Stomach smooth muscle (tissue), 2 donors: ENCODE results near the gene TNFRSF1B.

Source experiments
- H3K27ac ChIP-seq: one replicate; pipeline ENCODE4 v1.7.0; 2013; ENCODE audit warnings: mild to moderate bottlenecking, low read length, inconsistent platforms
- H3K27me3 ChIP-seq, 2 donors: one replicate each; pipeline ENCODE4 v1.7.0; 2013; ENCODE audit warnings: low read length in 2 of 2; ENCODE audit not compliant: insufficient read depth in 2 of 2, control insufficient read depth in 1 of 2
- H3K36me3 ChIP-seq, 2 donors: one replicate each; pipeline ENCODE4 v1.7.0; 2013; ENCODE audit warnings: low read length in 2 of 2; ENCODE audit not compliant: control insufficient read depth in 2 of 2, insufficient read depth in 2 of 2
- H3K4me1 ChIP-seq: one replicate; pipeline ENCODE4 v1.7.0; 2013; ENCODE audit warnings: low read length; ENCODE audit not compliant: control insufficient read depth, insufficient read depth
- H3K4me3 ChIP-seq, 2 donors: one replicate each; pipeline ENCODE4 v1.7.0; 2013; ENCODE audit warnings: low read length in 2 of 2
- H3K9ac ChIP-seq, 2 donors: one replicate each; pipeline ENCODE4 v1.7.0; 2013; ENCODE audit warnings: low read length in 2 of 2, mild to moderate bottlenecking in 1 of 2
- H3K9me3 ChIP-seq, 2 donors: one replicate each; pipeline ENCODE4 v1.7.0; 2013; ENCODE audit warnings: low read length in 2 of 2; ENCODE audit not compliant: control insufficient read depth in 2 of 2
- donor health status: healthy.
- donor health status: Pancreatic carcinoma.

Gene TNFRSF1B

DNA sequence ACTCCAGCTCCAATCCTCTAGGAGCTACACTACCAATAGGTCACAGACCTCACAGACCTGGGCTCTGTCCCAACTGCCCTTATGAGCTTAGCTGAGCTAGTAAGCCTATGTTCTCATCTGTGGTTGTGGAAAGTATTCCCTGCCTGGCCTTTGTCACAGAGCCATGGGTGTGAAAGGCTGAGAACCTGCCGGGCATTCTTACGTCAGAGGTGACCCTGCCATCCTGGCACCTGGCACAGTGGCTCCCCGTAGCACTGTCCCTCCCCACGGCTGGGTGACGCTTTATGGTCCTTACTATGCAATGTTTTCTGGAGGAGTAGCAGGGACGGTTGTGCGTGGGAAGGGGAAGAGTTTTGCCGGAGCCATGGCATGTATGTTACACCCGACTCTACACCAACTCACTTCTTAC, 3.5 kb downstream of the TNFRSF1B start:
- Histone ChIP-seq H3K9me3 (no peaks in the 10 kb centered on the region), H3K4me3 (no peak overlapping the region), H3K4me1 (peaks cover 48% of the 10 kb centered on the region), H3K9ac (no peak overlapping the region), H3K27me3 (peaks cover 0 to 7% of the 10 kb centered on the region in 2 donors), H3K36me3 (no peaks in the 10 kb centered on the region), H3K27ac (no peak overlapping the region)

DNA sequence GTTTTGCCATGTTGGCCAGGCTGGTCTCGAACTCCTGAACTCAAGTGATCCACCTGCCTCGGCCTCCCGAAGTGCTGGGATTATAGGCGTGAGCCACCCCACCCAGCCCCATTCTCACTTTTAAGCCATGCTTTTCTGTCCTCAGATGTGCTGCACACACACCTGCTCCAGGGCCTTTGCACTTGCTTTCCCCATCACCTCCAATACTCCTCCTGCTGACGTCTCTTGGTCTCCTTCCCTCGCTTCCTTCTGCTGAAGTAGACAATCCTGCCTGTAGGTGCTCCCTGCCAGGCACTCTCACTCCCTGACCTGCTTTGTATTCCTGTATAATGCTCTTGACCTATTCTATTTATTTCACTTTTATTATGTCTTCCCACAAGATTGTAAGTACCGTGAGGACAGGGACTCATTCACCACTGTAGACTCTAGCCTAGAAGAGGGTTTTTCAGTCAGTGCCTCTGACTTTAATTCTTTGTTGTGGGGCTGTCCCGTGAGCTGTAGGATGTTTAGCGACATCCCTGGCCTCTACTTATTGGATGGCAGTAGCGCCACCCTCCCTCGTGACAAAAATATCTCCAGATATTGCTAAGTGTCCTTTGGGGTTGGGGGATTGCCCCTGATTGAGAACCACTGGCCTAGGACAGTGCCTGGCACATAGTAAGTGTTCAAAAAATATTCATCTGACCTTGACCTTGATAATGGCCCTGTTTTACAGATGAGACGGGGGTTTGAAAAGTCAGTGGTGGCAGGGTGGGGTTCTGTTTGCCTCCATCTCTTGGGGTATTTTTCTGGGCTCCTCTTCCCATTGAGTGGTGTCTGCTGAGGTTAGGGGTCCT, 4.6 kb downstream of the TNFRSF1B start:
- Histone ChIP-seq H3K9me3 (no peaks in the 10 kb centered on the region), H3K36me3 (no peaks in the 10 kb centered on the region), H3K27ac (no peak overlapping the region), H3K4me1 (peaks cover 53% of the 10 kb centered on the region), H3K27me3 (peaks cover 0 to 7% of the 10 kb centered on the region in 2 donors), H3K9ac (no peak overlapping the region), H3K4me3 (no peak overlapping the region)

DNA sequence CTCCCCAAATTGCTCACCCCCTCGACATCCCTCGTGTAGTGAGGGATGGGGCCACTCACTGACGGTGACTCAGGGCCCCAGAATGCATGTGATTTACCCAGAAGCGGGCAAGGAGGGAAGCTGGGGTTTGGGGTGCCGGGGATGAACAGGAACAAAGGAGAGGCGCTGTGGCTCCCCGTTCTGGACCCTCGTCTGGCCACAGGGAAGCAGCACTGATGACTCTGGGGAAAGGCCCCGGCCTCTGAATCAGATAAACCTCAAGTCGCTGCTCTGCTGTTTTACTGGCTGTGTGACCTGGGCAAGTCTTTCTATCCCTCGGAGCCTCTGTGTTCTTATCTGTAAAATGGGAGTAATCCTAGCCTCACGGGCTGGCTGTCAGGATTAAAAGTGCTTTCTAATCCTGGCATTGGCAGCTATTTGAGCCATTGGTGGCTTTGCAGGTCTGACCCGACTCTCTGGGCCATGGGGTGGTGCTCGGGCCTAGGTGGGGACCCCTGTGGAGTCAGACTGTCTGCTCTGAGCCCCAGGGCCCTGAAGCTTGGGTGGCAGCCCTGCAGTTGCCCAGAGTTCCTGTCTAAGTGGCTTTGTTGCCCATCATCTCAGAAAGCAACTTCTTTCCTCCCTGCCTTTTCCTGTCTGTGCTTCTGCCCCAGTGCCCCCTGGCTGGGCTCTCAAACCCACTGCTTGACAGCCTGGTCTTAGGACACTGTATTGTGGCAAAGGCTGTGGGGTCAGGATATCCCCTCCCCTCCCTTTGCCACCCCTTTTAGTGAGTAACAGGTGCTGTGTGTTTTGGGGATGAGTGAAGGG, 5.5 kb downstream of the TNFRSF1B start:
- Histone ChIP-seq H3K27ac (peak overlapping the region; percentile 55), H3K27me3 (peaks cover 0 to 3% of the 10 kb centered on the region in 2 donors), H3K4me1 (peaks cover 48% of the 10 kb centered on the region), H3K36me3 (no peaks in the 10 kb centered on the region), H3K9me3 (no peaks in the 10 kb centered on the region), H3K9ac (peak overlapping the region in 1 of 2 donors; percentile 20), H3K4me3 (peak overlapping the region in 1 of 2 donors; percentile 29)

DNA sequence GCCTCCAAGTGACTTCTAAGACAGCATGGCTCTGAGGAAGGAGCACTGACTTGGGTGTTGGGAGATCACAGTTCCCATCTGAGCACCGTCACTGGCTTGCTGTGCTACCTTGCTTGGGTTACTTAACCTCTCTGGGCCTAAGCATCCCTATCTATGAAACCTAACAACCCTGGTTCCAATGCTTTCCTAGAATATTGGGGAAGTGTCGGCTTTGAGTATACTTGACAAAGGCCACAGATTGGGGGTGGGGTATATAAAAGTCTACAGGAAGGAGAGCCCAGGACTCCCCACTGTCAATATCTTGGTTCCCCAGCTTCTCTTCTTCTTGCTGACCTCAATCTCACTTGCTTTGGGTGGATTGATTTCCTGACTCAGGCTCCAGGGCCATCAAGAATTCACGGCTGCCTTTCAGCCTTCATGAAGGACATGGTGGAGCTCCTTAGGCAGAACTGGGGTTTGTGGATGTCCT, 6.3 kb downstream of the TNFRSF1B start:
- peaks cover 48% of the 10 kb centered on the region for H3K4me1 ChIP-seq
- H3K4me3 ChIP-seq, result peak overlapping the region in 1 of 2 donors; percentile 29
- peak overlapping the region; percentile 55 for H3K27ac ChIP-seq
- H3K36me3 ChIP-seq, result no peaks in the 10 kb centered on the region
- H3K9me3 ChIP-seq, result no peaks in the 10 kb centered on the region
- no peak overlapping the region for H3K9ac ChIP-seq
- H3K27me3 ChIP-seq, result no peaks in the 10 kb centered on the region

DNA sequence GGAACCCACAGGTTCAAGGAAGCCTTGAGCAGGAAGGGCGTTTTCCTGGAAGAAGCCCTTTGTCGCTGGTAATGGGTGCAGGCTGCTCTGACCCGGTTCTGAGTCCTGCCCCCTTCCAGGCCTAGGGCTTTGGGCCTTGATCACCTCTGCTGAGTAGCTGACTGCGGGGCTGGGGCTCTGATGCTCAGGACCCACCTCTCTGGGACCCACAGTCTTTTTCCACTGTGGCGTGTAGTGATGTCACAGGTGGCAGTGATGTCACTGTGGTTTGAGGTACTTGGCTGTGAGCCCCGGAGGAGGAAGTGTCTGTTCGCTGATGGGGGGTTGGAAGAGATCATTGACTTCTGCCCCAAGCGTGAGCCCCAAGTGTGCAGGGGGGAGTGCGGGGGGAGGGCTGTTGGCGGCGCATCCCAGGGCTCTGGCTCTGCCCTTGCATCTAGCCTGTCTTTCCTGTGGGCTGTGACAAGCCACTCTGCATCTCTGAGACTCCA, 6.9 kb downstream of the TNFRSF1B start:
- Histone ChIP-seq H3K27ac (peak overlapping the region; percentile 55), H3K9me3 (peaks cover 0 to 3% of the 10 kb centered on the region in 2 donors), H3K4me1 (peaks cover 48% of the 10 kb centered on the region), H3K36me3 (no peaks in the 10 kb centered on the region), H3K27me3 (no peaks in the 10 kb centered on the region), H3K4me3 (no peak overlapping the region), H3K9ac (no peak overlapping the region)

DNA sequence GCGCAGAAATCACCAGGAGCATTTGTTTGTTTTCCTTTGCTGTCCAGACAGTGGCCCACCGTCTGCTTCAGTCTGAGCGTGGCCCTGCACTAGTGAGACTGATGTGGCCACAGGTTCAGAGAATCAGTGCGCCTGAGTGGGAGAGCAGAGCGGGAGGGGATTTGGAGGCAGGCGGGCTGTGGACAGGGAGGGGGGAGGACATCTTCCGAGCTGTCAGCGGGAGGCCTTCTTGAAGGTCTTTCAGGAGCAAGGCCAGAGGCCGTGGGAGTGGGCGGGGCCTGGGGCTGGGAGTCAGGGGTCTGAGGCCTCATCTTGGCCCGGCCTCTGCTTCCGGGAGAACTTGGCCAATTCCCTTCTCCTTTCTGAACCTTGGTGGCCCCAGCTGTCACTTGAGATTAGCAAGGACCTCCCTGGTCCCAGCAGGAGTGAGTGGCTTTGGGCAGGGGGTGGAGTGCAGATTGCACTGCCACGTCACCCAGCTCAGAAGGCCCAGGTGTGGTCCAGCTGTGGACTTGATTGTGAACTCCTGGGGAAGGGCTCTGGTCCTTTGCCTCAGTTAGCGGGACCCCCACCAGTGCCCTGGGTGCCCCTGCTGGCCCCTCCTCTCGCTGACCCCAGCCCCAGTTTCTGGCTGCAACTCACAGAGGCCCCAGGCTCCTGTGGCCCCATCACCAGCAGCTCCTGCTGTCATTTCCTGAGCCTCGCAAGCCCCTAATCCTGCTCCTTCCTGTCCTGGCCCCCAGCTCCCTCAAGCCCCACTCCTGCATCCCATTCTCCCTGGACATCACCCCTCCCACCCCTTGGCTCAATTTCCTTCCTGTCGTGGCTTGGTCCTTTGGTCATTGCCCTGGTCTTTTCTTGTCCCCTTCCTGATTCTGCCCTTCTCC, 8.4 kb downstream of the TNFRSF1B start:
- Histone ChIP-seq H3K4me3 (no peak overlapping the region), H3K9ac (no peak overlapping the region), H3K27me3 (no peaks in the 10 kb centered on the region), H3K9me3 (peaks cover 0 to 3% of the 10 kb centered on the region in 2 donors), H3K4me1 (peaks cover 42% of the 10 kb centered on the region), H3K36me3 (no peaks in the 10 kb centered on the region), H3K27ac (peak overlapping the region; percentile 55)

DNA sequence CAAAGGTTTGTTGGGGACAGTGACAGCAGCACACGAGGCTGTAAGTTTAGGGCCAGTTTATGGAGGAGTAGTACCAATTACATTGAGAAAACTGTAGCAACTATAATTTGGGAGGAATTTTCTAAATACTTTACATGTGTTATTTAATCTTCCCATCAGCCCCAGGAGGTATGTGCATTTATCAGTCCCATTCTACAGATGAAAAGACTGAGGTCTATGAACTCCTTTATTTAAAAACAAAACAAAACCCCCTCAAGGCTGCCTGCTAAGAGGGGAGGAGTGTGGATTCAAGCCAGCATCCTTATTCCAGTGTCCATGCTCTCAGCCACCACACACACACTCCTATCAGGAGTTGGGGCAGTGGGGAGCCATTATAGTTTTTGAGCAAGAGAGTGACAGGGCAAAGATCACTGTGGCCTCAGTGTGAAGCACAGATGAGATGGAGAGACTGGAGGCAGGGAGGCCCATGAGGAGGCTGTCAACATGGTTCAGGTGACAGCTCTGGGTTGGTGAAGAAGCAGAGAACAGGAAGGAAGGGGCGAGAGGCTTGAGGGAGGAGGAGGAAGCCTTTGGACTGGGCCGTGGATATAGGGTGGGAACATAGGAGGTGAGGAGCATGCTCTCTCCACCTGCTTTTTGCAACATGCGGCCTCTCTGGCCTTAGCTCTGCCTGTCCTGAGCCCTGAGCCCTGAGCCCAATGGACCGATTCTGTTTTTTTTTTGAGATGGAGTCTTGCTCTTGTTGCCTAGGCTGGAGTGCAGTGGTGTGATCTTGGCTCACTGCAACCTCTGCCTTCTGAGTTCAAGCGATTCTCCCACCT, 9.7 kb downstream of the TNFRSF1B start:
- H3K27me3 ChIP-seq, result no peaks in the 10 kb centered on the region
- no peak overlapping the region for H3K27ac ChIP-seq
- no peaks in the 10 kb centered on the region for H3K36me3 ChIP-seq
- H3K4me3 ChIP-seq, result no peak overlapping the region
- peaks cover 0 to 3% of the 10 kb centered on the region in 2 donors for H3K9me3 ChIP-seq
- H3K4me1 ChIP-seq, result peaks cover 49% of the 10 kb centered on the region
- no peak overlapping the region for H3K9ac ChIP-seq

DNA sequence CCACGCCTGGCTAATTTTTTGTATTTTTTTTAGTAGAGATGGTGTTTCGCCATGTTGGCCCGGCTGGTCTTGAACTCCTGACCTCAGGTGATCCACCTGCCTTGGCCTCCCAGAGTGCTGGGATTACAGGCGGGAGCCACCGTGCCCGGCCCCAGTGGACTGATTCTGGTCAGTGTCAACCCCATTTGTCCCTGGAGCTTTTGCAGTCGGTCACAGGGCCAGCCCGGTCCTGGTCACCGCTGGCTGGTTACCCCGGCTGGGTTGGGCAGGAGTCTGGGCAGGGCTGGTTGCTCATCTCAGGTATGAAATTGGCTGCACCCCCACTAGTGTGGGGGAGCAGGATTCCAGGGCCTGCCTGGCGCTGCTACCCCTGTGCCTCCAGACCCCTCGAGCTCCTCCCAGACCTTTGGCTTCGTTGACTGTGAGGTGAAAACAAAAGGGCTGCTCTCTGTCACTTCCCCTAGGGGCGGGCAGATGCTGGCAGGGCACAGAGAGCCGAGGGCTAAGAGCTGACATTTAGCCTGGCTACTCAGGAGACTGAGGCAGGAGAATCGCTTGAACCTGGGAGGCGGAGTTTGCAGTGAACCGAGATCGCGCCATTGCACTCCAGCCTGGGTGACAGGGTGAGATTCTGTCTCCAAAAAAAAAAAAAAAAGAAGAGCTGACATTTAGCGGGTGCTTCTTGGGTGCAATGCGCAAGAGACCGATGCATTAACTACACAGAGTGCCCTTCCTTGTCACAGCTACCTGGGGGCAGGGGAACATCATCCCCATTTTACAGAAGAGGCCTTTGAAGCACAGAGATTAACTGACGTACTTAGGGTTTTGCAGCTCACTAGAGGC, 10.6 kb downstream of the TNFRSF1B start:
- H3K27me3 ChIP-seq, result no peaks in the 10 kb centered on the region
- no peak overlapping the region for H3K9ac ChIP-seq
- H3K36me3 ChIP-seq, result no peaks in the 10 kb centered on the region
- H3K4me3 ChIP-seq, result no peak overlapping the region
- H3K4me1 ChIP-seq, result peaks cover 56% of the 10 kb centered on the region
- H3K27ac ChIP-seq, result peak overlapping the region; percentile 18
- peaks cover 0 to 3% of the 10 kb centered on the region in 2 donors for H3K9me3 ChIP-seq

DNA sequence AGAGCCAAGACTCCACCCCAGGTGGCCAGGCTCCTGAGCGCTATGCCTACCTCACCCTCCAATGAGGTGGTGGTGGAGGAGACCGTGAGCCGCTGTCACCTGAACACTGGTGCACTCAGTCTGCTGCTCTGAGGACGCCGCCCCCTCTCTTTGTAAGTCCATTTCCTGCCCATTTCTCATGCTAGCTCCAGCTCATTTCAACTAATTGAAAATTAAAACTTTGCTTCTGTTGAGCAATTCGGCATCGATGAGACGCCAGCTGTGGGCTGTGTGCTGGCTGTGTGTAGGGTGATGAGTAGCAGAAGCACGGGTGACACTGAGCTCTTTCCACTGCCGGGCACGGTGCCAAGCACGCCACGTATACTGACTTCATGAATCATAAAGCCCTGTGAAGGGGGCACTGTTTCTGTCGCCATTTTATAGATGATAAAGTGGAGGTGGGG, 11.2 kb downstream of the TNFRSF1B start:
- peaks cover 0 to 3% of the 10 kb centered on the region in 2 donors for H3K9me3 ChIP-seq
- H3K4me3 ChIP-seq, result peak overlapping the region in 1 of 2 donors; percentile 3
- no peaks in the 10 kb centered on the region for H3K27me3 ChIP-seq
- H3K27ac ChIP-seq, result peak overlapping the region; percentile 24
- H3K9ac ChIP-seq, result no peak overlapping the region
- peaks cover 55% of the 10 kb centered on the region for H3K4me1 ChIP-seq
- no peaks in the 10 kb centered on the region for H3K36me3 ChIP-seq
